ENCODE results near the gene DCLRE1B. TPM values are rescaled to one million over a fixed set of nuclear protein-coding genes. Genes with fewer than 3 reads are reported as not detected.
"Not testable (repeated sequence)": the region's sequence is repeated elsewhere in the genome, so short reads cannot be mapped to it uniquely, and the experiment has no call there.

DCLRE1B gene
- total RNA-seq, 2 donors from 2014 or later = 12.6 to 22.0 TPM

GRCh38 chr1:113940365-113941244 is 35.5 kb downstream of the DCLRE1B start:
- Mint-ChIP-seq H3K4me1 (ENCODE audit: low read depth in 2 of 2) (peaks cover 60 to 71% of the 10 kb centered on the region in 2 donors), H3K27me3 (no peaks in the 10 kb centered on the region), H3K36me3 (peaks cover 34% of the 10 kb centered on the region), H3K4me3 (peak overlapping the region; percentile 82), H3K9me3 (no peaks in the 10 kb centered on the region), H3K27ac (peak overlapping the region; percentile 90 to 94)
- ATAC-seq = peak; percentile 89 to 90
- peak; percentile 87 for DNase-seq (ENCODE audit: low spot score)

GRCh38 chr1:113941245-113941559 is 36.1 kb downstream of the DCLRE1B start:
- ATAC-seq = no peak
- Mint-ChIP-seq H3K4me1 (ENCODE audit: low read depth in 2 of 2) (peaks cover 60 to 71% of the 10 kb centered on the region in 2 donors), H3K4me3 (peak overlapping the region; percentile 82), H3K27ac (peak overlapping the region; percentile 90 to 94), H3K9me3 (no peaks in the 10 kb centered on the region), H3K27me3 (no peaks in the 10 kb centered on the region), H3K36me3 (peaks cover 34% of the 10 kb centered on the region)
- DNase-seq (ENCODE audit: low spot score) = no peak

GRCh38 chr1:113942527-113942926 is 37.4 kb downstream of the DCLRE1B start:
- H3K27ac Mint-ChIP-seq = no peak overlapping the region
- no peak overlapping the region for H3K4me3 Mint-ChIP-seq
- peaks cover 66 to 75% of the 10 kb centered on the region in 2 donors for H3K4me1 Mint-ChIP-seq (ENCODE audit: low read depth in 2 of 2)
- peaks cover 29% of the 10 kb centered on the region for H3K36me3 Mint-ChIP-seq
- H3K27me3 Mint-ChIP-seq = no peaks in the 10 kb centered on the region
- ATAC-seq (no peak), DNase-seq (ENCODE audit: low spot score) (no peak)
- H3K9me3 Mint-ChIP-seq = no peaks in the 10 kb centered on the region

GRCh38 chr1:113943028-113943811 is 38.1 kb downstream of the DCLRE1B start:
- Mint-ChIP-seq H3K4me3 (peak overlapping the region; percentile 36), H3K27ac (peak overlapping the region; percentile 62 to 84), H3K4me1 (ENCODE audit: low read depth in 2 of 2) (peaks cover 63 to 73% of the 10 kb centered on the region in 2 donors), H3K36me3 (peaks cover 27% of the 10 kb centered on the region), H3K9me3 (no peaks in the 10 kb centered on the region), H3K27me3 (no peaks in the 10 kb centered on the region)
- peak; percentile 35 to 71 for ATAC-seq
- DNase-seq (ENCODE audit: low spot score) = no peak

- ATAC-seq (no peak), DNase-seq (ENCODE audit: low spot score) (no peak)
- H3K27me3 Mint-ChIP-seq = no peaks in the 10 kb centered on the region
- peak overlapping the region; percentile 56 to 86 for H3K27ac Mint-ChIP-seq
- peaks cover 27% of the 10 kb centered on the region for H3K36me3 Mint-ChIP-seq
- H3K4me3 Mint-ChIP-seq = peak overlapping the region; percentile 3
- peaks cover 53 to 65% of the 10 kb centered on the region in 2 donors for H3K4me1 Mint-ChIP-seq (ENCODE audit: low read depth in 2 of 2)
- H3K9me3 Mint-ChIP-seq = no peaks in the 10 kb centered on the region
Observed at GRCh38 chr1:113945329-113945728, 40.2 kb downstream of the DCLRE1B start.

GRCh38 chr1:113946112-113946511 is 41.0 kb downstream of the DCLRE1B start:
- DNase-seq (ENCODE audit: low spot score) (no peak), ATAC-seq (no peak)
- H3K4me3 Mint-ChIP-seq = peak overlapping the region; percentile 20

GRCh38 chr1:113946678-113947387 is 41.7 kb downstream of the DCLRE1B start:
- ATAC-seq (no peak), DNase-seq (ENCODE audit: low spot score) (no peak)
- peaks cover 42 to 59% of the 10 kb centered on the region in 2 donors for H3K4me1 Mint-ChIP-seq (ENCODE audit: low read depth in 2 of 2)
- no peaks in the 10 kb centered on the region for H3K27me3 Mint-ChIP-seq
- H3K9me3 Mint-ChIP-seq = no peaks in the 10 kb centered on the region
- H3K4me3 Mint-ChIP-seq = peak overlapping the region; percentile 48
- peaks cover 17% of the 10 kb centered on the region for H3K36me3 Mint-ChIP-seq
- H3K27ac Mint-ChIP-seq = peak overlapping the region; percentile 56 to 86

More at GRCh38 chr1:113946112-113946511, 41.0 kb downstream of the DCLRE1B start:
- Mint-ChIP-seq H3K27me3 (no peaks in the 10 kb centered on the region), H3K36me3 (peaks cover 20% of the 10 kb centered on the region), H3K9me3 (no peaks in the 10 kb centered on the region), H3K4me1 (ENCODE audit: low read depth in 2 of 2) (peaks cover 45 to 57% of the 10 kb centered on the region in 2 donors), H3K27ac (peak overlapping the region; percentile 56 to 86)

- H3K27ac Mint-ChIP-seq = peak overlapping the region; percentile 56 to 86
Observed at GRCh38 chr1:113947388-113948107, 42.4 kb downstream of the DCLRE1B start.

GRCh38 chr1:113948151-113948550 is 43.0 kb downstream of the DCLRE1B start:
- not testable (repeated sequence) for ATAC-seq; DNase-seq (ENCODE audit: low spot score); H3K9me3 Mint-ChIP-seq; H3K27me3 Mint-ChIP-seq
- Mint-ChIP-seq H3K4me1 (ENCODE audit: low read depth in 2 of 2) (peaks cover 41 to 56% of the 10 kb centered on the region in 2 donors), H3K27ac (peak overlapping the region; percentile 56 to 86), H3K4me3 (peak overlapping the region; percentile 52), H3K36me3 (peaks cover 15% of the 10 kb centered on the region)

More at GRCh38 chr1:113947388-113948107, 42.4 kb downstream of the DCLRE1B start:
- peak overlapping the region; percentile 48 for H3K4me3 Mint-ChIP-seq
- H3K4me1 Mint-ChIP-seq (ENCODE audit: low read depth in 2 of 2) = peaks cover 41 to 59% of the 10 kb centered on the region in 2 donors
- no peaks in the 10 kb centered on the region for H3K27me3 Mint-ChIP-seq
- peaks cover 17% of the 10 kb centered on the region for H3K36me3 Mint-ChIP-seq
- H3K9me3 Mint-ChIP-seq = no peaks in the 10 kb centered on the region
- DNase-seq (ENCODE audit: low spot score) (no peak), ATAC-seq (no peak)

- no peaks in the 10 kb centered on the region for H3K27me3 Mint-ChIP-seq
- no peak for ATAC-seq
- H3K4me1 Mint-ChIP-seq (ENCODE audit: low read depth in 2 of 2) = peaks cover 38 to 53% of the 10 kb centered on the region in 2 donors
- peaks cover 12% of the 10 kb centered on the region for H3K36me3 Mint-ChIP-seq
- H3K27ac Mint-ChIP-seq = peak overlapping the region; percentile 56 to 86
- H3K9me3 Mint-ChIP-seq = no peaks in the 10 kb centered on the region
- no peak for DNase-seq (ENCODE audit: low spot score)
- no peak overlapping the region for H3K4me3 Mint-ChIP-seq
Observed at GRCh38 chr1:113949007-113949406, 43.9 kb downstream of the DCLRE1B start.

- DNase-seq (ENCODE audit: low spot score) (no peak), ATAC-seq (no peak)
- Mint-ChIP-seq H3K4me3 (no peak overlapping the region), H3K36me3 (peaks cover 10% of the 10 kb centered on the region), H3K9me3 (no peaks in the 10 kb centered on the region), H3K4me1 (ENCODE audit: low read depth in 2 of 2) (peaks cover 32 to 45% of the 10 kb centered on the region in 2 donors), H3K27me3 (no peaks in the 10 kb centered on the region), H3K27ac (peak overlapping the region in 1 of 2 donors; percentile 41)
Observed at GRCh38 chr1:113950908-113951307, 45.8 kb downstream of the DCLRE1B start.

GRCh38 chr1:113951719-113952118 is 46.6 kb downstream of the DCLRE1B start:
- ATAC-seq (no peak), DNase-seq (ENCODE audit: low spot score) (no peak)
- Mint-ChIP-seq H3K27ac (no peak overlapping the region), H3K36me3 (peaks cover 10% of the 10 kb centered on the region), H3K4me3 (no peak overlapping the region), H3K4me1 (ENCODE audit: low read depth in 2 of 2) (peaks cover 28 to 37% of the 10 kb centered on the region in 2 donors), H3K27me3 (no peaks in the 10 kb centered on the region), H3K9me3 (no peaks in the 10 kb centered on the region)

GRCh38 chr1:113957984-113958383 is 52.9 kb downstream of the DCLRE1B start:
- Mint-ChIP-seq H3K27ac (no peak overlapping the region), H3K9me3 (no peaks in the 10 kb centered on the region), H3K4me3 (no peak overlapping the region), H3K36me3 (peaks cover 25% of the 10 kb centered on the region), H3K27me3 (no peaks in the 10 kb centered on the region), H3K4me1 (ENCODE audit: low read depth in 2 of 2) (peaks cover 11 to 19% of the 10 kb centered on the region in 2 donors)
- no peak for DNase-seq (ENCODE audit: low spot score)
- no peak for ATAC-seq

Measured in natural killer cell treated with Interleukin-12 subunit alpha and Interleukin-12 subunit beta and Interleukin-15 and Interleukin-18, amount 100 ng/mL, for 72 hours (primary cell).